Stomach (tissue), 9 donors: Measurements from ENCODE around the gene TNIP3. TPM values are rescaled to one million over a fixed set of nuclear protein-coding genes. Genes with fewer than 3 reads are reported as not detected.

Experiments
- DNase-seq, 2 donors: peaks; one replicate each; pipeline versions ENCODE4 v3.0.0 to v3.0.0-alpha.2; 2013 to 2019
- H3K27ac ChIP-seq, 5 donors: fragments of 200-600 bp in 4 of 5; sonication (generic) in 4 of 5; one replicate each; pipeline ENCODE4 v1.5.1; 2013 to 2019; ENCODE audit warnings: mild to moderate bottlenecking in 1 of 5, moderate library complexity in 1 of 5
- H3K27me3 ChIP-seq, 3 donors: fragments of 200-600 bp; sonication (generic); one replicate each; pipeline ENCODE4 v1.5.1; 2017 to 2019; ENCODE audit warnings: mixed run types in 1 of 3
- H3K36me3 ChIP-seq, 4 donors: fragments of 200-600 bp; sonication (generic); 1 replicate in 3 of 4; 2 replicates in 1 of 4; pipeline ENCODE4 v1.5.1; 2016 to 2019
- H3K4me1 ChIP-seq, 4 donors: fragments of 200-600 bp; sonication (generic); one replicate each; pipeline ENCODE4 v1.5.1; 2016 to 2019
- H3K4me3 ChIP-seq, 4 donors: fragments of 200-600 bp; sonication (generic) in 3 of 4; one replicate each; pipeline ENCODE4 v1.5.1; 2016 to 2019; ENCODE audit warnings: mild to moderate bottlenecking in 1 of 4
- H3K9me3 ChIP-seq, 4 donors: fragments of 200-600 bp; sonication (generic); one replicate each; pipeline ENCODE4 v1.5.1; 2016 to 2019
- CTCF ChIP-seq, 7 experiments: fragments of 450-650 bp in 4 of 7; fragments of 200-600 bp in 3 of 7; sonication (generic) in 3 of 7; IDR thresholded peaks; one replicate each; pipeline ENCODE4 v1.5.1; 2016 to 2019; ENCODE audit warnings: antibody characterized with exemption in 7 of 7, control low read depth in 2 of 7, mild to moderate bottlenecking in 1 of 7
- EP300 ChIP-seq: sonication (generic); formaldehyde crosslinking; IDR thresholded peaks from one replicate; pipeline ENCODE4 v1.6.1; 2017; ENCODE audit warnings: antibody characterized with exemption
- POLR2A ChIP-seq, 4 donors: fragments of 450-650 bp; IDR thresholded peaks; one replicate each; pipeline ENCODE4 v1.6.1; 2016; ENCODE audit warnings: antibody characterized with exemption in 4 of 4, control low read depth in 2 of 4, mild to moderate bottlenecking in 1 of 4, moderate library complexity in 1 of 4
- POLR2AphosphoS5 ChIP-seq, 3 donors: sonication (generic); formaldehyde crosslinking; IDR thresholded peaks; one replicate each; pipeline ENCODE4 v1.6.1; 2016; ENCODE audit warnings: antibody characterized with exemption in 3 of 3
- WGBS, 5 donors: extraction: QIAGEN DNeasy Blood & Tissue Kit in 3 of 5; methylation state at CpG; one replicate each; pipeline versions ENCODE4 v1.1.5 to v1.1.7; 2013 to 2018; 5-methylcytosine and 5-hydroxymethylcytosine counted together
- intact Hi-C: fragments of 100-400 bp; cut with DNase I; formaldehyde crosslinking; loops from one replicate; pipeline ENCODE4 v1.15.1; 2023; ENCODE audit warnings: low total_unique reads
- polyA plus RNA-seq, 3 donors: library from polyadenylated mRNA; stranded (reverse); fragments of 200-250 nt; gene quantifications; one replicate each; pipeline ENCODE4 v1.2.3, GENCODE V29; 2013
- total RNA-seq, 5 donors: library from RNA; depleted of rRNA; stranded (reverse); fragments of >200 nt; gene quantifications; one replicate each; pipeline versions ENCODE4 v1.1.0 to v1.2.3, GENCODE V29; 2014 to 2016
- donor health status: healthy with polysubstance abuse.
- donor health status: Bipolar disorder and iron deficiency.
- donor health status: healthy.

TNIP3 gene
- total and polyA plus RNA-seq, 8 donors, result 0.12 to 5.1 (median 0.74) TPM; not detected in 2

- Histone ChIP-seq H3K27me3 (no peaks in the 10 kb centered on the region), H3K4me3 (no peak overlapping the region), H3K9me3 (no peaks in the 10 kb centered on the region), H3K36me3 (no peaks in the 10 kb centered on the region), H3K4me1 (no peaks in the 10 kb centered on the region), H3K27ac (no peak overlapping the region)
- DNase-seq, result no peak
- TF ChIP-seq POLR2AphosphoS5 (IDR thresholded peaks at IDR 0.05) (no peak), CTCF (IDR thresholded peaks at IDR 0.05) (no peak), EP300 (no peak), POLR2A (IDR thresholded peaks at IDR 0.05) (no peak)
- WGBS, 5 donors, result 59 to 74% (median 64%) methylated on average over 2 of the region's 2 CpGs
- intact Hi-C loops, result no loop called here
Observed at GRCh38 chr4:121122661-121123060, 41.5 kb downstream of the TNIP3 start.

- no peaks in the 10 kb centered on the region for H3K4me1 ChIP-seq
- H3K27me3 ChIP-seq, result no peaks in the 10 kb centered on the region
- WGBS, 5 donors, result 62 to 82% (median 77%) methylated on average over 1 of the region's 1 CpG
- no peak overlapping the region for H3K4me3 ChIP-seq
- intact Hi-C loops, result no loop called here
- H3K9me3 ChIP-seq, result no peaks in the 10 kb centered on the region
- H3K36me3 ChIP-seq, result no peaks in the 10 kb centered on the region
- TF ChIP-seq POLR2A (IDR thresholded peaks at IDR 0.05) (no peak), POLR2AphosphoS5 (IDR thresholded peaks at IDR 0.05) (no peak), CTCF (IDR thresholded peaks at IDR 0.05) (no peak), EP300 (no peak)
- no peak for DNase-seq
- H3K27ac ChIP-seq, result no peak overlapping the region
Observed at GRCh38 chr4:121119715-121120114, 44.4 kb downstream of the TNIP3 start.

GRCh38 chr4:121118344-121118743, 45.8 kb downstream of the TNIP3 start:
- Histone ChIP-seq H3K27me3 (no peaks in the 10 kb centered on the region), H3K27ac (no peak overlapping the region), H3K4me3 (no peak overlapping the region), H3K4me1 (no peaks in the 10 kb centered on the region), H3K36me3 (no peaks in the 10 kb centered on the region), H3K9me3 (no peaks in the 10 kb centered on the region)
- intact Hi-C loops, result no loop called here
- TF ChIP-seq CTCF (IDR thresholded peaks at IDR 0.05) (no peak), POLR2A (IDR thresholded peaks at IDR 0.05) (no peak), POLR2AphosphoS5 (IDR thresholded peaks at IDR 0.05) (no peak), EP300 (no peak)
- DNase-seq, result no peak
- WGBS, 5 donors, result 74 to 80% (median 76%) methylated on average over 2 of the region's 2 CpGs

GRCh38 chr4:121114756-121115155, 49.4 kb downstream of the TNIP3 start:
- Histone ChIP-seq H3K4me1 (no peaks in the 10 kb centered on the region), H3K27ac (no peak overlapping the region), H3K9me3 (no peaks in the 10 kb centered on the region), H3K4me3 (no peak overlapping the region), H3K36me3 (no peaks in the 10 kb centered on the region), H3K27me3 (no peaks in the 10 kb centered on the region)
- intact Hi-C loops, result no loop called here
- WGBS, 5 donors, result 84 to 91% (median 88%) methylated on average over 1 of the region's 1 CpG
- DNase-seq, result no peak
- TF ChIP-seq POLR2AphosphoS5 (IDR thresholded peaks at IDR 0.05) (no peak), EP300 (no peak), POLR2A (IDR thresholded peaks at IDR 0.05) (no peak), CTCF (IDR thresholded peaks at IDR 0.05) (no peak)
